Astrocyte (in vitro differentiated cells and primary cell): ENCODE data around the gene ADAMTS16. TPM values are rescaled to one million over a fixed set of nuclear protein-coding genes. Genes with fewer than 3 reads are reported as not detected.

Experiments used
- DNase-seq: peaks from one replicate; pipeline ENCODE4 v3.0.0-alpha.2; 2010; ENCODE audit warnings: low read depth
- FAIRE-seq: peaks from 2 replicates; lab custom pipeline; 2011; peaks lifted over from hg19 to GRCh38; lab: Jason Lieb, UNC
- H2AFZ ChIP-seq: 2 replicates; pipeline ENCODE4 v1.6.0; 2012; ENCODE audit warnings: low read depth, low read length, inconsistent platforms
- H3K27ac ChIP-seq: 2 replicates; pipeline ENCODE4 v1.5.1; 2011; ENCODE audit warnings: low read depth, low read length, inconsistent platforms
- H3K27me3 ChIP-seq: 2 replicates; pipeline ENCODE4 v1.6.0; 2011; ENCODE audit warnings: low read length, inconsistent platforms; ENCODE audit not compliant: insufficient read depth
- H3K36me3 ChIP-seq: 2 replicates; pipeline ENCODE4 v1.5.1; 2011; ENCODE audit warnings: low read length, inconsistent platforms; ENCODE audit not compliant: insufficient read depth
- H3K4me1 ChIP-seq: 2 replicates; pipeline ENCODE4 v1.5.1; 2011; ENCODE audit warnings: low read length, inconsistent platforms; ENCODE audit not compliant: insufficient read depth
- H3K4me2 ChIP-seq: 2 replicates; pipeline ENCODE4 v1.6.0; 2012; ENCODE audit warnings: low read length, inconsistent platforms
- H3K4me3 ChIP-seq: 2 replicates; pipeline ENCODE4 v1.5.1; 2011; ENCODE audit warnings: low read depth, mild to moderate bottlenecking, low read length, inconsistent platforms; ENCODE audit not compliant: insufficient read depth
- H3K79me2 ChIP-seq: 2 replicates; pipeline ENCODE4 v1.6.0; 2012; ENCODE audit warnings: mild to moderate bottlenecking, low read length, inconsistent platforms; ENCODE audit not compliant: insufficient read depth
- H3K9ac ChIP-seq: 2 replicates; pipeline ENCODE4 v1.6.0; 2012; ENCODE audit warnings: mild to moderate bottlenecking, low read length, inconsistent platforms
- H3K9me3 ChIP-seq: 2 replicates; pipeline ENCODE4 v1.5.1; 2012; ENCODE audit warnings: low read depth, mild to moderate bottlenecking, low read length, inconsistent platforms; ENCODE audit not compliant: insufficient read depth
- H4K20me1 ChIP-seq: 2 replicates; pipeline ENCODE4 v1.6.0; 2012; ENCODE audit warnings: low read length, inconsistent platforms; ENCODE audit not compliant: insufficient read depth
- H3K27ac Mint-ChIP-seq: one replicate; pipeline ENCODE4 v1.8.0; 2021; ENCODE audit warnings: mild to moderate bottlenecking, mixed read lengths; ENCODE audit not compliant: unreplicated experiment
- H3K27me3 Mint-ChIP-seq: one replicate; pipeline ENCODE4 v1.8.0; 2021; ENCODE audit warnings: low read depth, mixed read lengths; ENCODE audit not compliant: unreplicated experiment
- H3K36me3 Mint-ChIP-seq: one replicate; pipeline ENCODE4 v1.8.0; 2021; ENCODE audit warnings: low read depth, mixed read lengths; ENCODE audit not compliant: unreplicated experiment
- H3K4me1 Mint-ChIP-seq: one replicate; pipeline ENCODE4 v1.8.0; 2021; ENCODE audit warnings: low read depth, mixed read lengths; ENCODE audit not compliant: unreplicated experiment
- H3K4me3 Mint-ChIP-seq: one replicate; pipeline ENCODE4 v1.8.0; 2021; ENCODE audit warnings: mild to moderate bottlenecking, moderate library complexity, mixed read lengths; ENCODE audit not compliant: unreplicated experiment
- H3K9me3 Mint-ChIP-seq: one replicate; pipeline ENCODE4 v1.8.0; 2021; ENCODE audit warnings: mild to moderate bottlenecking, mixed read lengths; ENCODE audit not compliant: unreplicated experiment
- EZH2 ChIP-seq: IDR thresholded peaks from 2 replicates; pipeline ENCODE4 v1.6.1; 2012; ENCODE audit warnings: mild to moderate bottlenecking, low read length, inconsistent platforms; ENCODE audit not compliant: insufficient read depth
- total RNA-seq: library from RNA; stranded (reverse); gene quantifications from 2 replicates; pipeline ENCODE4 v1.2.1, GENCODE V29; 2021
- TF ChIP-seq, protein P1 (sequence below): IDR thresholded peaks from 2 replicates; pipeline ENCODE4 v1.5.1; 2011; ENCODE audit warnings: low read depth, mild to moderate bottlenecking, inconsistent platforms, low read length, moderate library complexity; ENCODE audit not compliant: insufficient read depth

ADAMTS16 gene
- total RNA-seq, 1 donor from 2014 or later: 5.7 TPM

DNA sequence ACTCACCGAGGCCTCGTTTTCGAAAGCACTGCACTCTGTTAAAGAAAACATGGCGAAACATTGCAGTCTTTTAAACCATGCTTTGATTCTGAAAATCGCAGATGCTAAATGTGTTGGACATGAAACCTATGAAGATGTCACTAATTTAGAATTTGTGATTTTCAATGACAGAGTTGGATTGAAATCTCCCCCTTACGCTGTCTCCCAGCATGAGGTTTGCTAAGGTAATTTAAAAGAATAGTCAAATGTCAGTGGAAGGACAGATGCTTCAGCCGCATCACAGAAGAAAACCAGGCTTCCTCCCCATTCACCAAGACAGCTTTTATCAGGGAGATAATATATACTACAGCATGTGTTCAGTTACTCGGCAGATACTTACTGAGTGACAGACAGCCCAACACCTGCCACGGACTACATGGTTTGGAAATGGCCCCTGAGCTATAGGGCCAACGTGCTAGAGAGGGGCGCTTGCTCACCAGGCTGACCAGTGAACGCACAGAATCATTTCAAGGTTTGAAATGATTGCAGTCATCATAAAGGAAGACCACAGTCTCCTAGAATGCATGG is 136.9 kb downstream of the ADAMTS16 start:
- H3K9ac ChIP-seq: no peak overlapping the region
- no peak overlapping the region for H3K4me2 ChIP-seq
- no peaks in the 10 kb centered on the region for H3K4me1 Mint-ChIP-seq
- H3K9me3 Mint-ChIP-seq: no peaks in the 10 kb centered on the region
- no peaks in the 10 kb centered on the region for H4K20me1 ChIP-seq
- no peak overlapping the region for H3K27ac Mint-ChIP-seq
- TF ChIP-seq, protein P1, sequence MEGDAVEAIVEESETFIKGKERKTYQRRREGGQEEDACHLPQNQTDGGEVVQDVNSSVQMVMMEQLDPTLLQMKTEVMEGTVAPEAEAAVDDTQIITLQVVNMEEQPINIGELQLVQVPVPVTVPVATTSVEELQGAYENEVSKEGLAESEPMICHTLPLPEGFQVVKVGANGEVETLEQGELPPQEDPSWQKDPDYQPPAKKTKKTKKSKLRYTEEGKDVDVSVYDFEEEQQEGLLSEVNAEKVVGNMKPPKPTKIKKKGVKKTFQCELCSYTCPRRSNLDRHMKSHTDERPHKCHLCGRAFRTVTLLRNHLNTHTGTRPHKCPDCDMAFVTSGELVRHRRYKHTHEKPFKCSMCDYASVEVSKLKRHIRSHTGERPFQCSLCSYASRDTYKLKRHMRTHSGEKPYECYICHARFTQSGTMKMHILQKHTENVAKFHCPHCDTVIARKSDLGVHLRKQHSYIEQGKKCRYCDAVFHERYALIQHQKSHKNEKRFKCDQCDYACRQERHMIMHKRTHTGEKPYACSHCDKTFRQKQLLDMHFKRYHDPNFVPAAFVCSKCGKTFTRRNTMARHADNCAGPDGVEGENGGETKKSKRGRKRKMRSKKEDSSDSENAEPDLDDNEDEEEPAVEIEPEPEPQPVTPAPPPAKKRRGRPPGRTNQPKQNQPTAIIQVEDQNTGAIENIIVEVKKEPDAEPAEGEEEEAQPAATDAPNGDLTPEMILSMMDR: no peak
- no peak for TF ChIP-seq EZH2
- H3K4me3 ChIP-seq: no peak overlapping the region
- H3K36me3 ChIP-seq: no peaks in the 10 kb centered on the region
- H3K27me3 Mint-ChIP-seq: no peaks in the 10 kb centered on the region
- no peaks in the 10 kb centered on the region for H3K9me3 ChIP-seq
- H2AFZ ChIP-seq: no peak overlapping the region
- no peak for FAIRE-seq
- H3K27me3 ChIP-seq: no peaks in the 10 kb centered on the region
- H3K4me1 ChIP-seq: peaks cover 6% of the 10 kb centered on the region
- H3K79me2 ChIP-seq: no peaks in the 10 kb centered on the region
- H3K4me3 Mint-ChIP-seq: no peak overlapping the region
- no peak overlapping the region for H3K27ac ChIP-seq
- no peak for DNase-seq
- H3K36me3 Mint-ChIP-seq: no peaks in the 10 kb centered on the region

DNA sequence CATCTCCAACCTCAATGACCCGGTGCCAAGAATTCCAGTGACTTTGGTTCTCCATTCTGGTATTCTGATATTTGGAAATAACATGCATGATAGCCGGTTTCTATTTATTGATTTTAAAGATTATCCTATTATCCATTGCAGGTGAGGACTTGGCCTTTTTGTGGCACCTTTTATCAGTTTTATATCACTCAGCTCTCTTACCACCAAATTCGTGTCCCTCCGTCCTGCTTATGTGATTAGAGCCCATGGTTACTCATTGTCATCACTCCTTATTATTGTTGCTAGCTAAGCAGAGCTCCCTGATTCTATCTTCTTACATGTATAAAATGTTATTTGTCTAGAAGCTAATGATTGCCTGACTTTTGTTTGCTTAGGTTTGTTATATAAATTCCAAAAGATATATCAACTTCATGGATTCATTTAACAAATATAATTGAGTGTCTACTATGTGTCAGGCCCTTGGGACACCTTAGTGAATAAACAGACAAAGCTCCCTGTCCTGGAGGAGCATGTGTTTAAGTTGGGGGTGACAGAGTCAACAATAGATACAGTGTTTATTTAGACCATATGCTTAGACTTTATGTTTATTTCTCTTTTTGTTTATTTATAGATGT is 138.2 kb downstream of the ADAMTS16 start:
- no peaks in the 10 kb centered on the region for H3K27me3 ChIP-seq
- no peak overlapping the region for H2AFZ ChIP-seq
- Mint-ChIP-seq H3K27me3 (no peaks in the 10 kb centered on the region), H3K4me1 (no peaks in the 10 kb centered on the region), H3K4me3 (no peak overlapping the region), H3K9me3 (peaks cover 3% of the 10 kb centered on the region), H3K36me3 (no peaks in the 10 kb centered on the region), H3K27ac (no peak overlapping the region)
- no peak overlapping the region for H3K9ac ChIP-seq
- TF ChIP-seq, protein P1: no peak
- TF ChIP-seq EZH2: no peak
- no peaks in the 10 kb centered on the region for H3K4me1 ChIP-seq
- no peak overlapping the region for H3K27ac ChIP-seq
- H3K9me3 ChIP-seq: peaks cover under 1% of the 10 kb centered on the region
- H3K4me3 ChIP-seq: no peak overlapping the region
- H4K20me1 ChIP-seq: no peaks in the 10 kb centered on the region
- no peak for DNase-seq
- FAIRE-seq: no peak
- H3K79me2 ChIP-seq: no peaks in the 10 kb centered on the region
- H3K4me2 ChIP-seq: no peak overlapping the region
- no peaks in the 10 kb centered on the region for H3K36me3 ChIP-seq

DNA sequence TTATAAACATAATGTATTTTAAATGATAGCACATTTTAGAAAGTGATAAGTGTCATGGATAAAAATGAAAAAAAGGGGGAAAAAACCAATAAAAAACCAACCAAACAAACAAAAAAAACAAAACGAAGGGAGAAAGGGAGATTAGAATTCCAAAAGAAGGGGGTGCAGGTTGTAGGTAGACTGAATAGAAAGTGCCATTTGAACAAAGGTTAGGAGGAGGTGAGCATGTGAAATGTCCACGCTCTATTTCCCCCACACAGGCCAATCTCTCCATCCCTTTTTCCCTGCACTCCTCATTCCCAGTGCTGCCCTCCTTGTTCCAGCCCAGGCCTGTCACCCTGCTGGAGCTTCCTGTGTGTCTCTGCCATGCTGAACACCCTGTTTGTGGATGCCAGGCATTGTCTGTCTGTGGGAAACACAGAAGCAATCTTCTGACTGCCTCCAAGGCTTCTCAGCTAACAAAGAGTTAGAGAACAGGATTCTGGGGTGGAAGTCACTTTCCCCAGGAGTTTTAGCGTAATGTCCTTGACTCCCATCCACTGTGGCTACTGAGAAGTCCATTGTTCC is 138.8 kb downstream of the ADAMTS16 start:
- FAIRE-seq: no peak
- H3K27me3 ChIP-seq: no peaks in the 10 kb centered on the region
- Mint-ChIP-seq H3K4me3 (no peak overlapping the region), H3K36me3 (no peaks in the 10 kb centered on the region), H3K9me3 (peaks cover 5% of the 10 kb centered on the region), H3K27me3 (no peaks in the 10 kb centered on the region), H3K27ac (no peak overlapping the region), H3K4me1 (no peaks in the 10 kb centered on the region)
- no peak overlapping the region for H3K9ac ChIP-seq
- H3K4me1 ChIP-seq: no peaks in the 10 kb centered on the region
- H2AFZ ChIP-seq: no peak overlapping the region
- H4K20me1 ChIP-seq: no peaks in the 10 kb centered on the region
- H3K36me3 ChIP-seq: no peaks in the 10 kb centered on the region
- DNase-seq: no peak
- no peaks in the 10 kb centered on the region for H3K79me2 ChIP-seq
- H3K9me3 ChIP-seq: peaks cover 4% of the 10 kb centered on the region
- TF ChIP-seq, protein P1: no peak
- no peak for TF ChIP-seq EZH2
- H3K4me3 ChIP-seq: no peak overlapping the region
- no peak overlapping the region for H3K4me2 ChIP-seq
- no peak overlapping the region for H3K27ac ChIP-seq
